ENCODE measurements around the gene MUC20.
"Not testable (repeated sequence)": the region's sequence is repeated elsewhere in the genome, so short reads cannot be mapped to it uniquely, and the experiment has no call there.

MUC20 gene

DNA sequence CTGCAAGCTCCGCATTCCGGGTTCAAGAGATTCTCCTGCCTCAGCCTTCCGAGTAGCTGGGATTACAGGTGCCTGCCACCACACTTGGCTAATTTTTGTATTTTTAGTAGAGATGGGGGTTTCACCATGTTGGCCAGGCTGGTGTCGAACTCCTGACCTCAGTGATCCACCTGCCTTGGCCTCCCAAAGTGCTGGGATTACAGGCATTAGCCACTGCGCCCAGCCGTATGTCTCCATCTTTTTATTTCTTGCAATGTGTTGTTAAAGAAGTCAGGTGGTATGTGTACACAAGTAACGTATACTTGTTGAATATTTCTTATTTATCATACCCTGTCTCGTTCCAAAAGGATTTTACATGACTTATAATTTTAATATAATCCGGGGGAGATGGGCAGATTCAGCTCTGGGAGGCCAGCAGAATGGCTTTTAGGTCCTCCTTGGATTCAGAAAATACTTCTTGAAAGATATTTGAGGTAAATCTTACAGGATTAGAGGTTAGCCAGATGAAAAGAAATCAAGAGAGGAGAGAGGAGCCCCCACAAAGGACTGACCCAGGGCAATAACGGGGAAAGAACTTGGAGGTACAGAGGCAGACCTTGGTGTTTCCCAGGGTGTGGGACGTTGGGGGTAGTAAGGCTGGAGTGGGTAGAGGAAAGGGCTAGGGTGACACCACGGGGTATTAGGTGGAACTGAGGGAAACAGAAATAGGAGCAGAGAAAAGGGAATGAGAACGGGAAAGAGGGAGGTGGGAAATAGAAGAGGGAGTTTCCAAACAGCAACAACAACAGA is 27.2 kb upstream of the MUC20 start:
- no peak for DNase-seq

DNA sequence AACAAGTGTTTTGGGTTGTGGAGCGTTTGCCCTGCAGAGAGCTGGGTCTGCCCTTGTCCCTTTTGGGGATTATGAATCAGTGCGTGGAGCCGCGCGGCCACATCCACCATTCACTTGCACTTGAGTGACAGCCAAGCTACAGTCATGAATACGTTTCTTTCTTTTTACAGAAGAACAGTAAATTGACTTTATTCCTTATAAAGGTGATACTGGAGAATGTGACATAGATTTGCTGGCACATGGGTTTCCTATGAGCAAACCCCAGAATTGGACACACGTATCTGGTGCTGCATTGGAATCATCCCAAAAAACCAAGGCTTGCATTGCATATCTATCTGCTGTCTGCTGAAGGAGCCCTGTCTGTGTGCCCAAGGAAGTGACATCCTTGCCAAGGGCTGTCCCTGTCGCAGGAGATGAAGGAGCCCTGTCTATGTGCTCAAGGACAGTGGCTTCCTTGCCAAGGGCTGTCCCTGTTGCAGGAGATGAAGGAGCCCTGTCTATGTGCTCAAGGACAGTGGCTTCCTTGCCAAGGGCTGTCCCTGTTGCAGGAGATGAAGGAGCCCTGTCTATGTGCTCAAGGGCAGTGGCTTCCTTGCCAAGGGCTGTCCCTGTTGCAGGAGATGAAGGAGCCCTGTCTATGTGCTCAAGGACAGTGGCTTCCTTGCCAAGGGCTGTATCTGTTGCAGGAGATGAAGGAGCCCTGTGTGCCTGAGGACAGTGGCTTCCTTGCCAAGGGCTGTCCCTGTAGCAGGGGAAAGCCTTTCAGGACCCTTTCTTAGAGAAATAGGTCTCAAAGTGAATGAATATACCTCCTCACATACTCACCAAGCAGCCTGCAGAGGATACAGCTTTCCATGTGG is 26.3 kb upstream of the MUC20 start:
- DNase-seq: not testable (repeated sequence)

DNA sequence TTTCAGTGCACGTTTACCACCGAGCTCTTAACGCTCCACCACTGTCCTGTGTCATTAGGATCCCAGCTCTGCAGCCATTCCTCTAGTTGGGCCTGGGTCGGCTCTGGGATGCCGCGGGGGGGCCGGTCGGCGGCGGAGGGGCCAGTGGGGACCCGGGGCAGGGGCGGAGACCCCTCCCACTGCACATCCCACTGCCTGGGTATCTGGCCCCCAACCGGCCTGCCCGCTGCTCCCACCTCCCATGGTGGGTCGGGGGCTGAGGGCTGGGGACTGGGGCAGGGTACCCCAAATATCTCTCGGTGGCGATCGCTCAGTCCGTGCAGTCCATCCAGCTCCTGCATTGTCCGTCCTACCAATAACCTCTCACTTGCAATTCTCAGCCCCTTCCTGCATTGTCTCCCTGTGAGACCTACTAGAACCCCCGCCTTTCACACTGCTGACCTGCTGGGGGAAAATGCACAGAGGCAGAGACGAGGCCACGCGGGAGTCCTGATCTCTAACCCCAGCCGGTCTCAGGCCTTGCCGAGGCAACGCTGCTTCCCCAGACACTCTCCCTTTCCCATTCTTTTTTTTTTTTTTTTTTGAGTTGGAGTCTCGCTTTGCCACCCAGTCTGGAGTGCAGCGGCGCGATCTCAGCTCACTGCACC is 24.0 kb upstream of the MUC20 start:
- peak; percentile 24 for DNase-seq

DNA sequence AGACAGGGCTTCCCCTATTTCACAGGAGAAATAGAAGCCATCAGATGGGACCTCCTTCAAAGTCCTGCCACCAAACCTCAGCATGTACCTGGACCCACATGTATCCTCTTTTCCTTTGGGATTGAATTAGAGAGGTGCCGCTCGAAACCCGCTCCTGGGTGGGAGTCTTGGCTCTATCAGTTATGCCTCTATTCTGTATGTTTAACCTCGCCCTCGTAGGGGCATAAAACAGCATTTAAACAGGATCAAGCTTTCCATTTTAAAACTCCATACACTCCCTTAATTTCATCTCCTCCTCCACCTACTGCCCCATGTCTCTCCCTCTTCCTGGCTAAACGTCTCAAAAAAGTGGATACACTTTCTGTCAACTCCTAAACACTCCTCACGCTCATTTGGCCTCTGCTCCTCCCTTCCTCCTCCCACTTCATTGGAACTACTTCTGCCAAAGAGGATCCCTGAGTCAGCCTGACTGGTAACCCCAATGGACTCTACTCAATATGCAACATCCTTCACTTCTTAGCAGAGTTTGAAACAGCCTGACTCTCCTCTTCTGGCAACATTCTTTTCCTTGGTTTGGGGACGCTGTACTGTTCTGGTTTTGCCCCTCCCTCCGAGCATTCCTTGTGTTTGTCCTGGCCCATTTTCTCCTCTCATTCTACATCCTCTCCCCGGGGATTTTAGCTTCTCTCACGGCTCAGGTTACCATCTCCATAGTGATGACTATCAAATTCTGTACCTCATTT is 23.0 kb upstream of the MUC20 start:
- no peak for DNase-seq

DNA sequence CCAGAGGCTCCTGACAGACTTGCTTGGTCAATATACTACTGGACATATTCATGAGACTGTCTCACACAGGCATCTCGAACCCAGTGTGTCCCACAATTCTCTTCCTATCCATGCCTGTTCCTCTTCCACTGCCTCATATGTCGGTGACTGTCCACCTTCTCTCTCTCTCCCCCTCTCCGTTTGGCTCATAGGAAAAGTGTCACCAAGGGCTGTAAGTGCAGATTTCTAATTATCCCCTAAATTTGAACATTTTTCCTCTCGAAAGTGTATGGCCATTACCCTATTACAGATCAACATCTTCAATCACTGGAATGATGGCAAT is 22.5 kb upstream of the MUC20 start:
- DNase-seq: no peak

DNA sequence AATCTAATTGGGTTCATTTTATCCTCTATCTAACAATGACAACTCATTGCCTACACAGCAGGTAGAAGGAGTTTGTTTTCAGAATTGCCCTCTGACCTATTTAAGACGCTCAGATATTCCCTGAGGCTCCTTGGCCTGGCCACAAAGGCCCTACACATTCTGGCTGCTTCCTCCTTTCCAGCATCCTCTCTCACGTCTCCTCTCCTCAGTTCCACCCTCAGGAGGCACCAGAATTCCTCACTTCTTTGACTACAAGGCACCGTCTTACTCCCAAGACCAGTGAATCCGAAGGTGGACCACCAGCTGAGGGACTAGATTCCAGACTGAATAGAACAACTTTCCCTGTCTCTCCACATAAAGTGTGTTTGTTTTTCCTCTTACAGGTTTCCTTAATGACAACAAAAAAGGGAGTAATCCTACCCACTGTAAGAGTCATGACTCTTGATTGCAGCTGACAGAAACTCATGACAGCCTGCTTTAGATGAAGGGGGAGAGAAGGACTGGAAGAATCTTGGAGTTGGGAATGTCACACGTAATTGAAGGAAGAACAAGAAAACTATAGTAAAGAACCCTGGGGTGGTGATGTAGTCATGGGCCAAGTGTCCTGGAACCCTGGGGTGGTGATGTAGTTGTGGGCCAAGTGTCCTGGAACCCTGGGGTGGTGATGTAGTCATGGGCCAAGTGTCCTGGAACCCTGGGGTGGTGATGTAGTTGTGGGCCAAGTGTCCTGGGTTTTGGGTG is 22.0 kb upstream of the MUC20 start:
- no peak for DNase-seq

DNA sequence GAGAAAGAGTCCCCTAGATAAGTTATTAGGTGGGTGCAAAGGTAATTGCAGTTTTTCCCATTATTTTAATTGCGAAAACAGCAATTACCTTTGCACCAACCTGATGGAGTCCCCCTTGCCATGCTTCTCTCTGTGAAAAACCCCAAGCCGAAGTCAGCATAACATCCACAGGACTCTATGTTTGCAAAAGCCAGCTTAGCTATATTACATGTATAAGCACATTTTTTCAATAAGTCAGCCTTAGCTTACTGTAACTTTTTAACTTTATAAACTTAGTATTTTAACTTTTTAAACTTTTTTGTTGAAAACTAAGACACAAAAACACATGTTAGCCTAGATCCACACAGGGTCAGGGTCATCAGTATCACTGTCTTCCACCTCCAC is 21.4 kb upstream of the MUC20 start:
- DNase-seq: no peak

DNA sequence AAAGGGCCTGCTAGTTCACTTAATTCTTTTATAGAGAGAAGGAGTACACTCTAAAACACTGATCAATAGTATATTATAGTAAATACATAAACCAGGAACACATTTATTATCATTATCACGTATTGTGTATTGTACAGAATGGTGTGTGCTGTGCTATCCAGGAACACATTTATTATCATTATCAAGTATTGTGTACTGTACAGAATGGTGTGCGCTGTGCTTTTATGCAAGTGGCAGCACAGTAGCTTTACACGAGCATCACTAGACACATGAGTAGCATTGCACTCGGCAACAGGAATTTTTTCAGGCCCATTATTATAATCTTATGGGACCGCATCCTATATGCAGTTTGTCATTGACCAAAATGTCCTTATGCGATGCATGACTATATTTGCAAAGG is 20.9 kb upstream of the MUC20 start:
- no peak for DNase-seq

DNA sequence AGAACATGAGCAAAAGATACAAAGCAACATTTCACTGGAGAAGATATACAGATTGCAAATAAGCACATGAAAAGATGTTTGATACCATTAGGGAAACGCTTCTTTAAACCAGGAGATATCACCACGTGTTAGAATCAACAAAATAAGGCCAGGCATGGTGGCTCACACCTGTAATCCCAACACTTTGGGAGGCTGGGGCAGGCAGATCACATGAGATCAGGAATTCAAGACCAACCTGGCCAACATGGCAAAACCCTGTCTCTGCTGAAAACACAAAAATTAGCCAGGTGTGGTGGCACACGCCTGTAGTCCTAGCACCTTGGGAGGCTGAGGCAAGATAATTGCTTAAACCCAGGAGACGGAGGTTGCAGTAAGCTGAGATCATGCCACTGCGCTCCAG is 20.5 kb upstream of the MUC20 start:
- DNase-seq: peak; percentile 26

DNA sequence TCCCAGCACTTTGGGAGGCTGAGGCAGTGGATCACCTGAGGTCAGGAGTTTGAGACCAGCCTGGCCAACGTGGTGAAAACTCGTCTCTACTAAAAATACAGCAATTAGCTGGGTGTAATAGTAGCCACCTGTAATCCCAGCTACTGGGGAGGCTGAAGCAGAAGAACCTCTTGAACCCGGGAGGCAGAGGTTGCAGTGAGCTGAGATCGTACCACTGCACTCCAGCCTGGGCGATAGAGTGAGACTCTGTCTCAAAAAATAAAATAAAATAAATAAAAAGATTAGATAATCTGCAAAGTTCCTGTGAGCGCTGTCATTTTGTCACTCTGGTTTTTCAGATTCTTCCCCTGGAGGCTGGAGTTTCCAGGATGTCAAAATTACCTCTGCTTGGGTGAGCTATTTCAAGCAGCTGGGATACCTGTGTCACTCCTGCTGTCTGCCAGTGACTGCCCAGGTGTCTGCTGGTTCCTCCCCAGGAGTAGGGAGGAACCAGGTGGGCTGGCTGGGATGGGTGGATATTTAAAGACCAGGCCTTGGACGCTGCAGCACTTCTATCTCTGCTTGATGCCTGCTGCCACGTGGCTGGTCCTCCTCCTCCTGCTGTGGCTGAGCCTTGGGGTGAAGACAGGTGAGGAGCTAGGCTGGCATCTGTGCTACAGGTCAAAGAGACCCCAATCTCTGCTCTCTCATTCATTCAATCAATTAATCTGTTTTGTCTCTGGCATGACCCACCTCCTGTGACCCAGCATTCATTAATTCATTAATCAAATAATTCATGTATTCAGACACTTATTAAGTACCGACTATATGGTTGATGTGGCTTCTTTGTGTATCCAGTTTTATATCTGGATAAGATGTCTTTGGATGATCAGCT is 19.5 kb upstream of the MUC20 start:
- peak; percentile 23 for DNase-seq

DNA sequence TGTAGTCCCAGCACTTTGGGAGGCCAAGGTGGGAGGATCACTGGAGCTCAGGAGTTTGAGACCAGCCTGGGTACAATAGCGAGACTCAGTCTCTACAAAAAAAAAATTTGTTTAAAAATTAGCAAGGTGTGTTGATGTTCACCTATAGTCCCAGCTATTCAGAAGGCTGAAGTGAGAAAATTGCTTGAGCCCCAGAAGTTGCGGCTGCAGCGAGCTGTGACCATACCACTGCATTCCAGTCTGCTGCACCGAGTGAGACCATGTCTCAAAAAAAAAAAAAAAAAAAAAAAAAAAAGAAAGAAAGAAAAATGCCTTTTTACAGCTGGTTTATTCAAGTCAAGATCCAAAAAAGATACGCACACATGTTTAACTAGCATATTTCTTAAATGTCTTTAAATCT is 17.0 kb upstream of the MUC20 start:
- no peak for DNase-seq

DNA sequence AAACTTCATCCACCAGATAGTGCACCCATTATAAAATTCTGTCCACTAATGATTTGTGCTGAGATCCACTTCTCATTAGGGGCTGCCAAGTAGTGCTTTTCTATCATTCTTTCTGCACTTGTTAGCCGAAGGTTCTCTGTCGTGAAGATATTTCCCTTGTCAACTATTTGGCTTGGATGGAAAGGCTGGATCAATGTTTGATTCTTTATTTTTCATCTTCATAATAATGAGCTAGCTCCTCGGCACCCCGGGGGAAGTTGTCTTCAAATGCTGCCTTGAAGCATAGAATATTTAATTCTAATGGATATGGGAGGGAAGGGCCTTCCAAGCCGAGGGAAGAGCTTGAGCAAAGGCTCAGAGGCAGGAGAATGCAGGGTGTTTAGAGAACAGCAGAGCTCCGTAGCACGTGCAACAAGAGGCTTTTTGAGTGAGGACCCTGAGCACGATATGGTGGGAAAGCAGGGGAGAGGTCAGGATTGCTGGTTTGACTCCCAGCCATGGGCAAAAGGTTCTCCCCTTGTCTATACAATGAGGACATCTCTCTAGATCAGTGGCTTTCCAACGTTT is 16.3 kb upstream of the MUC20 start:
- DNase-seq: no peak

DNA sequence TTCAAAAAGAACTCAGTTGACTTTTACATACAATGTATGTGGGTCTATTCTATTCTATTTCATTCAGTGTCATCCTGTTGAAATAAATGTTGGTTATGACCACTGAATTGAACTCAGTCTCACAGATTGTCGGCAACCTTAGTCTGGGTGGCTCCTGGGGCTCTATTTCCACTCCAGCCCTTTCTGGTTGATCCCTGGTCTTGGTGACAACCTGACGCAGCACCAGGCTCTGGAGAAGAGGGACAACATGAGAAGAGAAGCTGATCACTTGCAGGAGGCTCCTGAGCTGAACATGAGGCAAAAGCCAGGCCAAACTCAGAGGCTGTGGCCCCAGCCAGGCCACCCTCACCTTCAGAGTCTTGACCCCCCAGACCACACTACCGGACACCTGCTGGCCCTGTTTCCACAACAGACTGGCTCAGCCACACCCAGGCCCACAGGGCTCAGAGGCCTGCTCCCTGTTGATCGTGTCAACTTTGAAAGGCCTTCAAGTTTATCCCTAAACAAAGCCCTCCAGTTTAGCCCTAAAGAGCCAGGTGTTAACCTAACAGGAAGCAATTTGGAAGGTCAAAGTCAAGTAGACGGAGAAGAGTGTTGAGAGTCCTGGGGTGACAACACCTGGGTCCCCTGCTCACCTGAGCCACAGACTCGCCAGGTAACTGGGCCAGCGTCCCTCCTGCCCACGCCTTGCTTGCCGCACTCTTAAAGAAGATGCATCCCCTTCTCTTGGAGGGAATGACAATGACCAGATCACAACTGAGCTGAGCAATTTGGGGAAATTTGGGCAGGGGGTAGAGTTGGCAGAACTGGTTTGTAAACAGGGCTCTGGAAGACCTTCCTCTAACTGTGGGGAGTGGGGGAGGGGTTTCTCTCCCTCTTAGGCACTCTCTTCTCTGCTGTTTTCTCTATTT is 15.4 kb upstream of the MUC20 start:
- peak; percentile 25 for DNase-seq

DNA sequence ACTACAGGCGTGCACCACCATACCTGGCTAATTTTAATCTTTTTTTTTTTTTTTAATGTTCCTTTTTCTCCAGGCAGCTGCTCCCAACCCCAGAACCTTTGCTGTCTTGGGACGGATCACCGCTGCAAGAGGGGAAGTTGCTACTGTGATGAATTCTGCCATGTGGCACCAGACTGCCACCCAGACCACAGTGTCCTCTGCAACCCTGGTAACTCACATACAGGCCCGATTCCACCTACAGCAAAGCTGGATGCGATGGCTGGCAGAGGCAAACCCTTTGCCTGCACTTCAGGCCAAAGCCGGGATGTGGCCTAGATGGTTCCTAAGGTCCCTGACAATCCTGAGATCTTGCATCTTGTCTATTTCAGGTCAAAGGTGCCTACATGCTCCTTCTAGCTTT is 12.7 kb upstream of the MUC20 start:
- DNase-seq: no peak

DNA sequence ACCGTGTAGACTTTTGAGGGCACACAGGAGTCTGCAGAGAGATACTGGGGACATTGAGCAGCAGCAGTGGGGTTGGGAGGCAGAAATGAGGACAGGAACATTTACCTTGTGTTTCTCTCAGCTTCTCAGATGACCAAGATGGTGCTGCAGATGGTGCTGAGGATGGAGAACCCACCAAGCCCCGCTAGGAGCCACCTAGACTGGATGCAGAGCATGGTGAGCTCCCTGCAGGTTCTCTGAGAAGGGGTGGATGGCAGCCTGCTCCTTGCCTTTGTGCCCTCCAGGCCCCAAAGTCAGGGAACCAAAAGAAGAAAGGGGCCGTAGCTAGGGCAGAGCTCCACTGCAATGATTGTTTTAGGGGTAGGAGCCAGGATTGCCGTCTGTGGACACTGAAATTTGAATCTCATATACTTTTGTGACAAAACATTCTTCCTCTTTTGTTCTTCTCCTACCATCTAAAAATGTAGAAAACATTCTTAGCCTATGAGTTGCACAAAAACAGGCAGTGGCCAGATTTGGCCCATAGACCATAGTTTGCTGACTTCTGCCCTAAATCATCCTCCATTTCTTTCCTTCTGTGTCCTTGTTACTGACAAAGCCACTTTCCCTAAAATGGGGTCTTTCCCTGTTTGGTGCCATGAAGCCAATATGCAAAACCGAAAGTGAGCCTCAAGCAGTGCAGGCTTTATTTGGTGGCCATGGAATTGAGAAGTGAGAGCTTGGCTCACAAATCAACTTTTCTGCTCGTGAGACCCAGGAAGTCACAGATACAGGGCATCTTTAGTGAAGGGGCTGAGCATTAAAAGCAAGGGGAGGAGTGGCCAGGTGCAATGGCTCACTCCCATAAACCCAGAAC is 11.9 kb upstream of the MUC20 start:
- DNase-seq: no peak

DNA sequence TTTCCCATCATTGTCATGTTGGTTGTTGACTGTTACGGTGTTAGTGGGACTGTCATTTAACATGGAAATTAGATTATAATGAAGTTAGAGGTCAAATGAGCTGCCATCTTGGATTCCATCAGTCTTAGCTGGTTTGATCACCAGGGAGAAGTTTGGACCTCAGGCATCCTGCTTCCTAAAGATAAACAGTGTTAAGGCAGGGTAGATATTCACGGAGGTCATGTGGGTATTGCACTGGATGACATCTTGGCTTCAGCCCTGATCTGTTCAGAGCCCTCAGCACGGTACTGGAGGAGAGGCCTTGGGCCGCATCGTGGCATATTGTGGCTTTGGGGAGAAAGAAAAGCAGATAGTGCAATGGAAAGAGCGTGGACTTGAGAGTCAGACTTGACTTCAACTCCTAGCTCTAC is 11.1 kb upstream of the MUC20 start:
- DNase-seq: no peak

DNA sequence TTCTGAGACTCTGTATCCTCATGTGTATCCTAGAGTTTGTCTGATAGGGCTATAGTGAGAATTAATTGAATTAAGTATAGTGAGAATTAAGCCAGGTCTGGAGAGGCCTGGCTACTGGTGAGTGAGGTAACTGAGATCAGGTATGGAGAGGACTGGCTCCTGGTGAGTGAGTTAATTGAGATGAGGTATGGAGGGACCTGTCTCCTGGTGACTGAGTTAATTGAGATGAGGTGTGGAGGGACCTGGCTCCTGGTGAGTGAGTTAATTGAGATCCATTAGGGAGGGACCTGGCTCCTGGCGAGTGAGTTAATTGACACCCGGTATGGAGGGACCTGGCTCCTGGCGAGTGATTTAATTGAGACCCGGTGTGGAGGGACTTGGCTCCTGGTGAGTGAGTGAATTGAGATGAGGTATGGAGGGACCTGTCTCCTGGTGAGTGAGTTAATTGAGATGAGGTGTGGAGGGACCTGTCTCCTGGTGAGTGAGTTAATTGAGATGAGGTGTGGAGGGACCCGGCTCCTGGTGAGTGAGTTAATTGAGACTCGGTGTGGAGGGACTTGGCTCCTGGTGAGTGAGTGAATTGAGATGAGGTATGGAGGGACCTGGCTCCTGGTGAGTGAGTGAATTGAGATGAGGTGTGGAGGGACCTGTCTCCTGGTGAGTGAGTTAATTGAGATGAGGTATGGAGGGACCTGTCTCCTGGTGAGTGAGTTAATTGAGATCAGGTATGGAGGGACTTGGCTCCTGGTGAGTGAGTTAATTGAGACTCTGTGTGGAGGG is 10.5 kb upstream of the MUC20 start:
- not testable (repeated sequence) for DNase-seq
